KG1 (cell line): ENCODE measurements around the gene MTHFD1L.
"Not testable (repeated sequence)": the region's sequence is repeated elsewhere in the genome, so short reads cannot be mapped to it uniquely, and the experiment has no call there.

ENCODE experiments used
- DNase-seq: peaks from one replicate; lab custom pipeline; 2025; lab: John Stamatoyannopoulos, UW

The MTHFD1L gene

GRCh38 chr6:151095538-151096254, 230.2 kb downstream of the MTHFD1L start:
- DNase-seq, result no peak

DNA sequence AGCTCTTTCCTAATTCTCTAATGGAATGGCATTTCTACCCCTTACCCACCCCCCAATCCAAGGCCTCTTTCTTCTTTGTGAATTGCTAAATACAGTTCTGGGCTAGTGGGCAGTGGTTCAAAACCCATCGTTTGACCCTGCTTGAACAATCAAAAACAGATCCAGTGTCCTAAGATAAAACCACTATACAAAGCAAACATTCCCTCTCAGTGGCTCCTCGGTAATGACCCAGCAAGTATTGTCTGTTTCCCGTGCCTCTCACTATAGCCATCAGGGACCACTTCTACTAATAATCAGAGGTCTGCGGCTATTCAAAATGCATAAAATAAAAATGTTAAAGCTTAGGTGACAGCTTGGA, 230.7 kb downstream of the MTHFD1L start:
- no peak for DNase-seq

- DNase-seq, result no peak
Observed at GRCh38 chr6:151096691-151097606, 231.4 kb downstream of the MTHFD1L start.

- no peak for DNase-seq
Observed at GRCh38 chr6:151098166-151098565, 232.7 kb downstream of the MTHFD1L start.

DNA sequence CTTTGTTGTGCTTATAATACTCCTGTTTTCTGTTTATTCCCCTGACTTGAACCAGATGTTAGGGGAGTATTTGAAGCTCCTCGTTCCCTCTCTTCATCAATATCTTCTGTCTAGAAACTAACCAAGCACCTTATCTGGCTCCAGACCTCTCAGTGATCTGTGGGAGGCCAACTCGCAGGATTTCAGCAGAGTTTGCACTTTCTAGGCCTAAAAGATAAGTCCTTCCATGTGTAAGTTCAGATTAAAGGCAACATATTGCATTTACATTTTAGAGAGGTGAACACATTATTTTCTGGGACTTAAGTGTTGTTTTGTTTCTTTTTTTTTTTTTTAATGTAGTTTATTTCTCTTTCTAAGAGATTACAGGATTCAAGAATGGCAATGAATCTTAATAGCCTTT, 234.8 kb downstream of the MTHFD1L start:
- no peak for DNase-seq

- no peak for DNase-seq
Observed at GRCh38 chr6:151101161-151101815, 235.8 kb downstream of the MTHFD1L start.

DNA sequence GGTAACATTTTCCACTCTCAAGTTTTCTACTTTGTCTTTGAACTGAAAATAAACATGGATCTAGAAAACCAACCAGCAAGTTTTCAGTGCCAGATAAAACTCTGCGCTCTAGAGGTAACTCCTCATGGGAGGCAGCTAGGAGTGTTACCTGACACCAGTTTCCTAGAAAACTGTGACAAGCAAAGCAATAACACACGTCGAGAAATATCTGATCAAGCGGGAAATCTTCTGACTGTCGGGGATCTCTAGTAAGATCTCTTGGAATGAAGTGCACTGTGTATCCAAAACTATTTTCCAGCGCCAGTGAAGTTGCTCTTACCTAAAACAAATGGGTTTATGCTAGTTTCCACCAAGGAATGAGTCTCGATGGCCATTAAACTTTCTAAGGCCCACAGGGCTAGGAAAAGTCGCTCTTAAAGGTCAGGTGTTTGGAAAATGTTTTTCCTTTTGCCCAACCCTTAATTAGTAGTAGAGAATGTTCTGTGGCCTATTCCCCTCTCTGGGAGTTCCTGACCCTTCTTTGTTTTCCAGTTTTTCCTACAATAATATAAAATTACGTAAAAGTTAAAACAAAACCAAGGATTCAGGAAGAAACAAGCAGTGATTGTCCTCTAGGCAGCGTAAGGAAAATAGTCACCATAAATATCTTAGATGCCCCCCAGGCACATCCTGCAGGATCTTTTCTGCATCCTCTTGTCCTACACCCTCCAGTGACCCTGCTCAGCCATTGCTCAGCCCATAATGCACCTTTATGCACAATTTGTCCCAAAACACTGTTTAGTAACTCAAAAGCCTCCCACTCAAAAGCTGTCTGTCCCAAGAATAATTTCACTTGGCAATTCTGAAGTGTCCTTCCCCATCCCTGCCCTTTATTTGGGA, 236.6 kb downstream of the MTHFD1L start:
- DNase-seq, result no peak

GRCh38 chr6:151103266-151103665, 237.8 kb downstream of the MTHFD1L start:
- no peak for DNase-seq

GRCh38 chr6:151107897-151108427, 242.5 kb downstream of the MTHFD1L start:
- no peak for DNase-seq

DNA sequence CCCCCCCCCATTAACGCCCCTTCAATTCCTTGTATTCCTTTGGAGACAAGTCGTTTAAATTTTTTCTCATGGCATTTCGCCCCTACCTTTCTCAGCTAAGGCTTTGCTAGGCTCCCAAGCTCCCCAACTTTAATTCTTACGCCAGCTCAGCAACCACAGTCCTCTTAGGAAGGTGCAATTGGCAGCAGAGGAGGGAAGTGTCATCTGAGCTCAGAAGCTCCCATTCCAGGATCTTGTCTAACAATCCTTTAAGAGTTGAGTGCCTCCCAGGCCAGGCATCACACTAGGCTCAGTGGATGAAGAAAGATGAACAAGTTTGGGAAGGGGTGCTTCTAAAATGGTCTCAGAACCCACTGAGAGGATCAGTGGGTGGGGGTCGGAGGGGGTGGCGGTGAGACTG, 243.0 kb downstream of the MTHFD1L start:
- no peak for DNase-seq

GRCh38 chr6:151109361-151109760, 243.9 kb downstream of the MTHFD1L start:
- DNase-seq, result no peak

DNA sequence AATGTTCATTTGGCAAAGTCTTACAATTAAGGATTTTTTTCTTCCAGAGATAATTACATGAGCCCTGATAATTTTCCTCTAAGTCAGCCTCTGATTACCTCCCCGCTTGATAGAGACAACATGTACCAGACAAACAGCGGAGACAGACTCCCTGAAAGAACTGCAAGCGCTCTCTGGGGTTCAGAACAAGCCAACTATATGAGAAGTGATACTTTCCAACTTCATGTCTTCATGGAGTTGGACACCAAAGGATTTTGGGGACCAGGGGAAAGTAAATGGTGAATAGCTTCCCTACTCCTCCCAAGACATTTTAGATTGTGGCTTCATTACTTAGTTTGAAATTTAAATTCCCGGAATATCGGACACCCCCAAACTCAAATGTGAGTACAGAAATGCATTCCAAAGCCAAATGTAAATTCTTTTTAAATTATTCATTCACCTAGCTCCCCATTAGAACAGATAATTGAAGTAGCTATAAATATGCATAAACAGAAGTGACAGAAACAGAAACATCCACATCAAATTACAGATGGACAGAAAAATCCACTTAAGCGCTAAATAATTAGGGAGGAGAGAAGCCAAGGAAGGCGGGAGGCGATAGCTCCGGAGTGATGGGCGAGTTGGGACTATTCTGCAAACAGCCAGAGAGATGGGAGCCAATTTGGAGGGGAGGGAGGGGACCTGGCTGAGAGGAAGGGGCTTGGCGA, 244.5 kb downstream of the MTHFD1L start:
- no peak for DNase-seq

GRCh38 chr6:151110576-151110905, 245.0 kb downstream of the MTHFD1L start:
- DNase-seq, result no peak

GRCh38 chr6:151111670-151112069, 246.2 kb downstream of the MTHFD1L start:
- no peak for DNase-seq

GRCh38 chr6:151112130-151112529, 246.6 kb downstream of the MTHFD1L start:
- DNase-seq, result no peak

DNA sequence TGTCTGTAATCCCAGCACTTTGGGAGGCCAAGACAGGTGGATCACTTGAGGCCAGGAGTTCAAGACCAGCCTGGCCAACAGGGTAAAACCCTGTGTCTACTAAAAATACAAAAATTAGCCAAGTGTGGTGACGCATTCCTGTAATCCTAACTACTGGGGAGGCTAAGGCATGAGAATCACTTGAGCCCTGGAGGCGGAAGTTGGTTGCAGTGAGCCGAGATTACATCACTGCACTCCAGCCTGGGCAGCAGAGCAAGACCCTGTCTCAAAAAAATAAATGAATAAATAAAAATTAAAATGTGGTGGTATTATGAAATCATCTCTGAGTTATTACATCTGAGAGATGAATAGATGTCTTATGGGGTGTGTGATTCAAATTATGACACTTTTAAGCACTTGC, 247.4 kb downstream of the MTHFD1L start:
- not testable (repeated sequence) for DNase-seq

DNA sequence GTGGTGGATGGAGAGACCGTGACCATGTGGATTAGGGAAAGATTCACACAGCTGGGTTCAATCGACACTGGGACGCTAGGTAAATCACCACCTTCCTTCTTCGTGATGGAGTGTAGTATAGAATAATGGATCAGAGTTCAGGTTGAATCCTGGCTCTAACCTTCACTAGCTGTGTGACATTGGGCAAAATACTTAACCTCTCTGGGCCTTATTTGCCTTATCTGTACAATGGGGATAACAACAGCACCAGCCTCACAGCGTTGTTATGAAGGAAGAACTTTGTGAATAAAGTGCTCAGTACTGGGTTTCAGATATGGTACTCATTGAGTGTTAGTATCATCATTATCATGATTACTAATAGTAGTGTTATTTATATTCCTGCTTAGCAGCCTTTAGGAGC, 248.1 kb downstream of the MTHFD1L start:
- no peak for DNase-seq

- no peak for DNase-seq
Observed at GRCh38 chr6:151118461-151119123, 253.1 kb downstream of the MTHFD1L start.

GRCh38 chr6:151119823-151120524, 254.5 kb downstream of the MTHFD1L start:
- no peak for DNase-seq

DNA sequence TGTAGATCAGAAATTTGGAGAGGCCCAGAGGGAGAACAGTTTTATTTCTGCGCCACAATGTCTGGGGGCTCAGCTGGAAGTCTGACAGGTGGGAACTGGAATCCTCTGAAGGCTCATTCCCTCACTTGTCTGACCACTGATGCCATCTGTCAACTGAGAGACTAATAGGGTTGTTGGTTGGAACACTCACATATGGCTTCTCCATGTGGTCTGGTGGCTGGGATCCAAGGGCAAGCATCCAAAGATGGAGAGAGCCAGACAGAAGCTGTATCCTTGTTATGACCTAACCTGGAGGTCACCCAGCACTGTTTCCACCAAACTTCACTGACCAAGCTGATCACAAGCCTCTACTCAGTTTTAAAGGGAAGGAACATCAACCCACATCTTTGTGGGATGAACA, 256.4 kb downstream of the MTHFD1L start:
- DNase-seq, result no peak
